HepG2 (cell line): ENCODE data around the gene RILP. TPM values are rescaled to one million over a fixed set of nuclear protein-coding genes. Genes with fewer than 3 reads are reported as not detected.

Experiments
- HMGA1 ChIP-seq: sonication (generic); formaldehyde crosslinking; conservative IDR thresholded peaks from 2 replicates; pipeline ENCODE4 v1.4.0; 2020; ENCODE audit warnings: missing genetic modification reagents
- NRL ChIP-seq: sonication (generic); formaldehyde crosslinking; IDR thresholded peaks from 2 replicates; pipeline ENCODE4 v1.5.0; 2020; ENCODE audit warnings: missing genetic modification reagents, mild to moderate bottlenecking, moderate library complexity, borderline replicate concordance
- SALL2 ChIP-seq: sonication (generic); formaldehyde crosslinking; IDR thresholded peaks from 2 replicates; pipeline ENCODE4 v1.8.1; 2023; ENCODE audit warnings: mild to moderate bottlenecking, missing genetic modification reagents, inconsistent platforms
- SMAD3 ChIP-seq: sonication (generic); formaldehyde crosslinking; IDR thresholded peaks from 2 replicates; pipeline ENCODE4 v1.4.0; 2020; ENCODE audit warnings: missing genetic modification reagents
- SRF ChIP-seq: IDR thresholded peaks from 2 replicates; pipeline ENCODE4 v1.6.1; 2011; ENCODE audit warnings: mild to moderate bottlenecking, low read depth, low read length, moderate library complexity
- SUZ12 ChIP-seq: fragments of 150-350 bp; IDR thresholded peaks from 2 replicates; pipeline ENCODE4 v1.6.1; 2014; ENCODE audit warnings: low read depth, low read length
- TEAD2 ChIP-seq: sonication (generic); formaldehyde crosslinking; IDR thresholded peaks from 2 replicates; pipeline ENCODE4 v1.9.0; 2021; ENCODE audit warnings: missing genetic modification reagents
- ZFX ChIP-seq: sonication (generic); formaldehyde crosslinking; IDR thresholded peaks from 2 replicates; pipeline ENCODE4 v1.4.0; 2020; ENCODE audit warnings: mild to moderate bottlenecking, low read depth, missing genetic modification reagents, moderate library complexity
- ZNF136 ChIP-seq: sonication (generic); formaldehyde crosslinking; IDR thresholded peaks from 2 replicates; pipeline ENCODE4 v1.8.1; 2022; ENCODE audit warnings: low read depth, mild to moderate bottlenecking, moderate library complexity, missing genetic modification reagents
- ZNF251 ChIP-seq: sonication (generic); formaldehyde crosslinking; IDR thresholded peaks from 2 replicates; pipeline ENCODE4 v1.9.0; 2021; ENCODE audit warnings: mild to moderate bottlenecking, missing genetic modification reagents
- ZNF644 ChIP-seq: IDR thresholded peaks from 2 replicates; pipeline ENCODE4 v1.6.1; 2016; ENCODE audit warnings: low read depth
- ZNF709 ChIP-seq: sonication (generic); formaldehyde crosslinking; IDR thresholded peaks from 2 replicates; pipeline ENCODE4 v1.5.0; 2020; ENCODE audit warnings: mild to moderate bottlenecking, missing genetic modification reagents
- ZNF839 ChIP-seq: sonication (generic); formaldehyde crosslinking; IDR thresholded peaks from 2 replicates; pipeline ENCODE4 v1.4.0; 2020; ENCODE audit warnings: missing genetic modification reagents, mild to moderate bottlenecking, borderline replicate concordance
- polyA plus RNA-seq, 8 experiments: library from polyadenylated mRNA; depleted of rRNA in 3 of 8; stranded (reverse) in 7 of 8; unstranded in 1 of 8; fragments of >200 nt; fragmentation: Illumina TruSeq in 4 of 8; extraction: Trizol in 4 of 8; gene quantifications; 2 replicates each; pipeline versions ENCODE4 v1.2.1 to v1.2.3, GENCODE V29; 2011 to 2016; ENCODE audit warnings: low read depth in 4 of 8, missing spikeins in 1 of 8, mixed read lengths in 1 of 8; ENCODE audit not compliant: insufficient read depth in 1 of 8
- total RNA-seq, 5 experiments: library from RNA; depleted of rRNA; stranded (reverse); fragments of >200 nt; fragmentation: Illumina TruSeq; extraction: Trizol; gene quantifications; 2 replicates each; pipeline ENCODE4 v1.2.3, GENCODE V29; 2016; ENCODE audit warnings: low read depth in 1 of 5
- TF ChIP-seq, protein P1 (sequence below): sonication (generic); formaldehyde crosslinking; IDR thresholded peaks from 2 replicates; pipeline ENCODE4 v1.8.0; 2022; ENCODE audit warnings: missing genetic modification reagents, mild to moderate bottlenecking, moderate library complexity, borderline replicate concordance
- TF ChIP-seq, protein P2 (sequence below): fragments of 450-650 bp; IDR thresholded peaks from 2 replicates; pipeline ENCODE4 v1.6.1; 2017; ENCODE audit warnings: mild to moderate bottlenecking
- TF ChIP-seq, protein P3 (sequence below): sonication (generic); formaldehyde crosslinking; IDR thresholded peaks from 2 replicates; pipeline ENCODE4 v1.5.0; 2020; ENCODE audit warnings: mild to moderate bottlenecking, low read depth, missing genetic modification reagents, borderline replicate concordance
- TF ChIP-seq, protein P4 (sequence below): IDR thresholded peaks from 2 replicates; pipeline ENCODE4 v1.6.1; 2016; ENCODE audit warnings: mild to moderate bottlenecking, missing biosample characterization, missing genetic modification reagents
- TF ChIP-seq, protein P5 (sequence below), 2 experiments: sonication (generic) in 1 of 2; formaldehyde crosslinking in 1 of 2; IDR thresholded peaks; 2 replicates each; pipeline versions ENCODE4 v1.4.0 to v1.6.1; 2018 to 2020; ENCODE audit warnings: missing genetic modification reagents in 2 of 2, borderline replicate concordance in 1 of 2, low read depth in 1 of 2, mild to moderate bottlenecking in 1 of 2, missing biosample characterization in 1 of 2

The RILP gene
- total and polyA plus RNA-seq, 2 of the 13 experiments (the other 11 are each of a cell fraction or from before 2014, with no cell fraction given), result 6.6 to 8.1 TPM

DNA sequence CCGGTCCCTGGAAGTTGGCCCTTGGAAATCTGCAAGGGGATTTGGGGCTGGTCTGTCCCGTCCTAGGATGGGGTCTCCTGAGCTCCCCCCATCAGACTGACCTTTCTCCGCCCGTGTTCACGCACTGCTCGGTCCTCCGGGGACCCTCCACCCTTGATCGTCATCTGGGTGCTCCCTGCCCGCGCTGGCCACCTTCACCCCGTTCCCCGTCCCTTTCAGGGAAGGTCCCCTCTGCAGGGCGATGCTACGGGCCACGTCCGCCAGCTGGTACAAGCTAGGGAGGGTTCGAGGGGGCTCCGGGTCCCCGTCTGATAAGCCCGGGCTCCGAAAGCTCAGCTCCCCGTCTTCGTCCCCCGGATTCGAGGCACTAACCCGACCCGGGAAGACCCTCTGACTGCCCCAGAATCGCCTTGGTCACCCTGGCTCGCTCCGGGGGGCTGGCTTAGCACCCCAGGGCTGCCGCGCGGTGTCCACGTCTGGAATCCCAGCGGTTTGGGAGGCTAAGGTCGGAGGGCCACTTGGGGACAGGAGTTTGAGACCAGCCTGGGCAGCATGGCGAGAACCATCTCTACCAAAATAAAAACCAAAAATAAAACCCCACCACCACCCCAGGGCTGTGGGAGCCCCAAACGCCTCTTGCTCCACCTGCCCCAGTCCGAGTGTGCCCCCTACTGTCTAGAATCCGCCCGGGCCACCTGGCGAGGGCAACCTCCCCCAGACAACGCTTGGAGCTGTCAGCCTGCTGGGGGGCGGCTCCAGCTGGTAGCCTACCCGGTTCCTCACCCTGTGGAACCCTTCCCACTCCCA, 20.0 kb downstream of the RILP start (continued):
- TF ChIP-seq, protein P1, sequence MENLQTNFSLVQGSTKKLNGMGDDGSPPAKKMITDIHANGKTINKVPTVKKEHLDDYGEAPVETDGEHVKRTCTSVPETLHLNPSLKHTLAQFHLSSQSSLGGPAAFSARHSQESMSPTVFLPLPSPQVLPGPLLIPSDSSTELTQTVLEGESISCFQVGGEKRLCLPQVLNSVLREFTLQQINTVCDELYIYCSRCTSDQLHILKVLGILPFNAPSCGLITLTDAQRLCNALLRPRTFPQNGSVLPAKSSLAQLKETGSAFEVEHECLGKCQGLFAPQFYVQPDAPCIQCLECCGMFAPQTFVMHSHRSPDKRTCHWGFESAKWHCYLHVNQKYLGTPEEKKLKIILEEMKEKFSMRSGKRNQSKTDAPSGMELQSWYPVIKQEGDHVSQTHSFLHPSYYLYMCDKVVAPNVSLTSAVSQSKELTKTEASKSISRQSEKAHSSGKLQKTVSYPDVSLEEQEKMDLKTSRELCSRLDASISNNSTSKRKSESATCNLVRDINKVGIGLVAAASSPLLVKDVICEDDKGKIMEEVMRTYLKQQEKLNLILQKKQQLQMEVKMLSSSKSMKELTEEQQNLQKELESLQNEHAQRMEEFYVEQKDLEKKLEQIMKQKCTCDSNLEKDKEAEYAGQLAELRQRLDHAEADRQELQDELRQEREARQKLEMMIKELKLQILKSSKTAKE (CRISPR knock-in tag), result no peak
- TF ChIP-seq HMGA1 (no peak), SMAD3 (CRISPR knock-in tag) (no peak), ZNF839 (CRISPR knock-in tag) (no peak), SALL2 (no peak), NRL (CRISPR knock-in tag) (0 out of 2 replicates have a peak, but pooled peaks have one; percentile 29), TEAD2 (CRISPR knock-in tag) (no peak), SUZ12 (no peak), ZFX (no peak; the same call in 1 of the 2 replicates), ZNF644 (CRISPR knock-in tag) (no peak), ZNF709 (0 out of 2 replicates have a peak, but pooled peaks have one; percentile 57), ZNF251 (CRISPR knock-in tag) (0 out of 2 replicates have a peak, but pooled peaks have one; percentile 23), SRF (no peak), ZNF136 (0 out of 2 replicates have a peak, but pooled peaks have one; percentile 65)
- TF ChIP-seq, protein P2, sequence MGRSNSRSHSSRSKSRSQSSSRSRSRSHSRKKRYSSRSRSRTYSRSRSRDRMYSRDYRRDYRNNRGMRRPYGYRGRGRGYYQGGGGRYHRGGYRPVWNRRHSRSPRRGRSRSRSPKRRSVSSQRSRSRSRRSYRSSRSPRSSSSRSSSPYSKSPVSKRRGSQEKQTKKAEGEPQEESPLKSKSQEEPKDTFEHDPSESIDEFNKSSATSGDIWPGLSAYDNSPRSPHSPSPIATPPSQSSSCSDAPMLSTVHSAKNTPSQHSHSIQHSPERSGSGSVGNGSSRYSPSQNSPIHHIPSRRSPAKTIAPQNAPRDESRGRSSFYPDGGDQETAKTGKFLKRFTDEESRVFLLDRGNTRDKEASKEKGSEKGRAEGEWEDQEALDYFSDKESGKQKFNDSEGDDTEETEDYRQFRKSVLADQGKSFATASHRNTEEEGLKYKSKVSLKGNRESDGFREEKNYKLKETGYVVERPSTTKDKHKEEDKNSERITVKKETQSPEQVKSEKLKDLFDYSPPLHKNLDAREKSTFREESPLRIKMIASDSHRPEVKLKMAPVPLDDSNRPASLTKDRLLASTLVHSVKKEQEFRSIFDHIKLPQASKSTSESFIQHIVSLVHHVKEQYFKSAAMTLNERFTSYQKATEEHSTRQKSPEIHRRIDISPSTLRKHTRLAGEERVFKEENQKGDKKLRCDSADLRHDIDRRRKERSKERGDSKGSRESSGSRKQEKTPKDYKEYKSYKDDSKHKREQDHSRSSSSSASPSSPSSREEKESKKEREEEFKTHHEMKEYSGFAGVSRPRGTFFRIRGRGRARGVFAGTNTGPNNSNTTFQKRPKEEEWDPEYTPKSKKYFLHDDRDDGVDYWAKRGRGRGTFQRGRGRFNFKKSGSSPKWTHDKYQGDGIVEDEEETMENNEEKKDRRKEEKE, result no peak
- TF ChIP-seq, protein P3, sequence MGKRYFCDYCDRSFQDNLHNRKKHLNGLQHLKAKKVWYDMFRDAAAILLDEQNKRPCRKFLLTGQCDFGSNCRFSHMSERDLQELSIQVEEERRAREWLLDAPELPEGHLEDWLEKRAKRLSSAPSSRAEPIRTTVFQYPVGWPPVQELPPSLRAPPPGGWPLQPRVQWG (CRISPR knock-in tag), result no peak
- TF ChIP-seq, protein P4, sequence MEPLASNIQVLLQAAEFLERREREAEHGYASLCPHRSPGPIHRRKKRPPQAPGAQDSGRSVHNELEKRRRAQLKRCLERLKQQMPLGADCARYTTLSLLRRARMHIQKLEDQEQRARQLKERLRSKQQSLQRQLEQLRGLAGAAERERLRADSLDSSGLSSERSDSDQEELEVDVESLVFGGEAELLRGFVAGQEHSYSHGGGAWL, result no peak
- TF ChIP-seq, protein P5, sequence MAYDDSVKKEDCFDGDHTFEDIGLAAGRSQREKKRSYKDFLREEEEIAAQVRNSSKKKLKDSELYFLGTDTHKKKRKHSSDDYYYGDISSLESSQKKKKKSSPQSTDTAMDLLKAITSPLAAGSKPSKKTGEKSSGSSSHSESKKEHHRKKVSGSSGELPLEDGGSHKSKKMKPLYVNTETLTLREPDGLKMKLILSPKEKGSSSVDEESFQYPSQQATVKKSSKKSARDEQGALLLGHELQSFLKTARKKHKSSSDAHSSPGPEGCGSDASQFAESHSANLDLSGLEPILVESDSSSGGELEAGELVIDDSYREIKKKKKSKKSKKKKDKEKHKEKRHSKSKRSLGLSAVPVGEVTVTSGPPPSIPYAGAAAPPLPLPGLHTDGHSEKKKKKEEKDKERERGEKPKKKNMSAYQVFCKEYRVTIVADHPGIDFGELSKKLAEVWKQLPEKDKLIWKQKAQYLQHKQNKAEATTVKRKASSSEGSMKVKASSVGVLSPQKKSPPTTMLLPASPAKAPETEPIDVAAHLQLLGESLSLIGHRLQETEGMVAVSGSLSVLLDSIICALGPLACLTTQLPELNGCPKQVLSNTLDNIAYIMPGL (CRISPR knock-in tag; IDR thresholded peaks at IDR 0.05; ENCODE audit: borderline replicate concordance in 1 of 2, low read depth in 1 of 2), result peak; percentile 31 to 42; a peak in 2 of 4 replicates
